ENCODE data around the gene MAGEF1. TPM values are rescaled to one million over a fixed set of nuclear protein-coding genes. Genes with fewer than 3 reads are reported as not detected.

MAGEF1 gene
- total and polyA plus RNA-seq, 2 of the 8 experiments (the other 6 are each of a cell fraction or from before 2014, with no cell fraction given) = 26.5 to 56.7 TPM

DNA sequence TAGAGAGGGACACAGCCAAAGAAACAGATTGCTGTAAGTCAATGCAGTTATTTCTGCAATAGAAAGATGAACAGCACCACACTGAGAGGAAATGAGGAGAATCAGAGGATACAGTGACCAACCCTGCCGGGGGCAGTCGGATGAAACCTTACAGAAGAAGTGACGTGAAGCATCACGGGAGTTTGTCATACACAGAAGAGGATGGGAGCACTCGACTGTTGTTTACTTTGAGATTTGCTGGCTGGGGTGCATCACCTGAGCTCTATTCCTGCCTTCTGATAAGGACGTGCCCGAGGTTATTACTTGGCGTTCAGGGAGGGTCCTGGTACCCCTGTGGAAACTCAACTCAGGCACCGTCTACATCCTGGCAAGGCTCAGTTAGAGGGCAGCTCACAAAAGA lies 45.4 kb downstream of the MAGEF1 start:
- no peaks in the 10 kb centered on the region; a peak in 1 of 7 replicates for H3K27me3 ChIP-seq (replicated peaks in 1 of 4; ENCODE audit: control insufficient read depth in 3 of 4, extremely low read depth in 1 of 4, insufficient read depth in 3 of 4, low read length in 3 of 4)
- H2BK15ac ChIP-seq (ENCODE audit: low read length) = no peak overlapping the region
- WGBS, 2 experiments (ENCODE audit: extremely low coverage in 1 of 2, insufficient coverage in 1 of 2, insufficient read length in 1 of 2, insufficient replicate concordance in 2 of 2, low coverage in 1 of 2, low lambda C conversion rate in 2 of 2, missing lambda C conversion rate in 1 of 2) = 82% methylated on average over 9 of the region's 9 CpGs; no CpG with 5 or more reads in 1 of the 2 experiments
- H2BK20ac ChIP-seq (ENCODE audit: low read length) = no peak overlapping the region
- no peaks in the 10 kb centered on the region for H3K23me2 ChIP-seq (ENCODE audit: low read depth, low read length)
- no peak overlapping the region for H3K14ac ChIP-seq (ENCODE audit: insufficient read length)
- no peak overlapping the region for H2AK5ac ChIP-seq (ENCODE audit: low read depth, low read length)
- H2BK120ac ChIP-seq (replicated peaks; ENCODE audit: low read depth, low read length) = no peak overlapping the region
- H3K56ac ChIP-seq (replicated peaks; ENCODE audit: insufficient read length, low read depth, low read length) = no peak overlapping the region
- no peak overlapping the region for H2BK12ac ChIP-seq (ENCODE audit: low read depth, low read length)
- H3K79me1 ChIP-seq (ENCODE audit: low read depth, low read length) = no peaks in the 10 kb centered on the region
- no peak overlapping the region for H3K4ac ChIP-seq (replicated peaks; ENCODE audit: insufficient read length, low read depth, low read length)
- CTCF ChIA-PET (ENCODE audit: partially characterized antibody) = interaction anchor here (0.7 to 1.5 kb wide), 3 partner anchors 19 to 184 kb away, joined by 3 to 4 read pairs (median 4); no protein-coding TSS in a partner anchor
- TF ChIP-seq GABPA (IDR thresholded peaks at IDR 0.05; ENCODE audit: borderline replicate concordance, insufficient read depth, low read length) = no peak
- no peak for TF ChIP-seq SIX5 (IDR thresholded peaks at IDR 0.05; ENCODE audit: low read depth, low read length)
- TF ChIP-seq ASH2L (IDR thresholded peaks at IDR 0.05; ENCODE audit: low read length) = no peak
- TF ChIP-seq NANOG (IDR thresholded peaks at IDR 0.05; ENCODE audit: insufficient read depth, low read depth, low read length, poor library complexity, severe bottlenecking) = no peak
- no peak overlapping the region for H3K4me3 ChIP-seq (ENCODE audit: extremely low read depth in 1 of 4, insufficient read depth in 2 of 4, low read depth in 3 of 4, low read length in 4 of 4)
- no peak overlapping the region for H3K4me2 ChIP-seq (ENCODE audit: insufficient read depth in 1 of 2, low read depth in 2 of 2, low read length in 2 of 2)
- H4K91ac ChIP-seq (replicated peaks; ENCODE audit: insufficient read length, low read length) = no peak overlapping the region
- no peak overlapping the region for H4K8ac ChIP-seq (ENCODE audit: extremely low read depth, insufficient read depth, low read length)
- H2AFZ ChIP-seq (ENCODE audit: low read length) = no peak overlapping the region
- H3K79me2 ChIP-seq (ENCODE audit: control insufficient read depth in 1 of 2, insufficient read depth in 2 of 2, low read length in 2 of 2) = no peaks in the 10 kb centered on the region
- H3K23ac ChIP-seq (ENCODE audit: insufficient read length) = no peak overlapping the region
- H2BK5ac ChIP-seq (ENCODE audit: low read depth, low read length) = no peak overlapping the region
- POLR2A ChIA-PET (ENCODE audit: partially characterized antibody) = interaction anchor here (0.6 to 1.0 kb wide), 2 partner anchors 45 to 293 kb away, joined by 3 to 4 read pairs; partner anchors contain the start of gene MAGEF1
- peaks cover 0 to 14% (median 5%) of the 10 kb centered on the region in 4 experiments; a peak in 6 of 7 replicates for H3K4me1 ChIP-seq (replicated peaks in 1 of 4; ENCODE audit: control insufficient read depth in 3 of 4, insufficient read depth in 4 of 4, low read length in 3 of 4)
- H3K9me3 ChIP-seq (ENCODE audit: insufficient read depth in 2 of 2, low read depth in 1 of 2, low read length in 1 of 2) = no peaks in the 10 kb centered on the region
- FAIRE-seq (no peak), DNase-seq (ENCODE audit: low read depth in 1 of 2, low spot score in 2 of 2) (no peak)
- no peak overlapping the region for H4K5ac ChIP-seq (ENCODE audit: insufficient read length, low read depth, low read length)
- no peak overlapping the region for H3K27ac ChIP-seq (ENCODE audit: low read depth, low read length)
- H3K36me3 ChIP-seq (ENCODE audit: control insufficient read depth in 2 of 4, insufficient read depth in 4 of 4, low read length in 3 of 4) = no peaks in the 10 kb centered on the region
- H3K18ac ChIP-seq (ENCODE audit: extremely low read depth, low read length) = no peak overlapping the region
- no peaks in the 10 kb centered on the region for H4K20me1 ChIP-seq (replicated peaks in 1 of 2; ENCODE audit: control insufficient read depth in 1 of 2, insufficient read depth in 2 of 2, low read length in 2 of 2)
- no peak overlapping the region for H3K9ac ChIP-seq (replicated peaks in 1 of 4; ENCODE audit: extremely low read depth in 1 of 4, low read depth in 3 of 4, low read length in 3 of 4)
